ENCODE data around the gene PARP1. TPM values are rescaled to one million over a fixed set of nuclear protein-coding genes. Genes with fewer than 3 reads are reported as not detected.
A peak's percentile ranks its signal among the peaks of the same experiment; 100 is the strongest.

PARP1 gene
- total RNA-seq (180 and 187 TPM in 2 replicates), polyA plus RNA-seq (116 and 118 TPM in 2 replicates), polyA minus RNA-seq (185 and 248 TPM in 2 replicates)
- 187 TPM for total RNA-seq (2013)

- under 1% methylated on average over 89 of the region's 90 CpGs for WGBS (ENCODE audit: insufficient coverage)
- peaks cover 43% of the 10 kb centered on the region for H3K4me1 Mint-ChIP-seq
- Histone ChIP-seq H3K79me2 (ENCODE audit: control insufficient read depth, insufficient read depth, low read length) (peaks cover 45% of the 10 kb centered on the region), H3K4me1 (ENCODE audit: control insufficient read depth in 2 of 2, insufficient read depth in 2 of 2, low read length in 2 of 2) (peaks cover 45 to 46% of the 10 kb centered on the region in 2 donors), H3K27ac (ENCODE audit: low read length in 2 of 2) (peak within 1 kb of the TSS; percentile 78 to 88), H3K4me3 (ENCODE audit: control extremely low read depth in 1 of 5, extremely low read depth in 1 of 5, insufficient read depth in 1 of 5, low read depth in 2 of 5, low read length in 4 of 5) (peak within 1 kb of the TSS; percentile 81 to 95 (median 83)), H2AFZ (ENCODE audit: insufficient read depth, low read depth, low read length, poor library complexity, severe bottlenecking) (peak within 1 kb of the TSS; percentile 79), H3K9me3 (ENCODE audit: control extremely low read depth in 1 of 3, control insufficient read depth in 2 of 3, insufficient read depth in 1 of 3, low read length in 2 of 3) (peaks cover 0 to 6% (median 0%) of the 10 kb centered on the region in 3 donors), H3K36me3 (replicated peaks in 1 of 2; ENCODE audit: control extremely low read depth in 1 of 2, control insufficient read depth in 1 of 2, extremely low read depth in 1 of 2, insufficient read depth in 2 of 2, low read length in 1 of 2) (peaks cover 0 to 5% of the 10 kb centered on the region in 2 experiments), H4K20me1 (ENCODE audit: control insufficient read depth, insufficient read depth, low read length, poor library complexity, severe bottlenecking) (peaks cover 39% of the 10 kb centered on the region), H3K4me2 (replicated peaks; ENCODE audit: low read depth, low read length, poor library complexity, severe bottlenecking) (peak within 1 kb of the TSS; percentile 75), H3K27me3 (replicated peaks in 1 of 4; ENCODE audit: control extremely low read depth in 1 of 4, control insufficient read depth in 3 of 4, insufficient read depth in 4 of 4, low read length in 3 of 4) (no peaks in the 10 kb centered on the region), H3K9ac (ENCODE audit: low read length) (peak within 1 kb of the TSS; percentile 83)
- intact Hi-C loops (cut with micrococcal nuclease), result loop anchor here (1.0 to 5.0 kb wide), 11 partner anchors 37 to 980 kb away; partner anchors contain the start of genes ACBD3, H3-3A, LBR and SDE2
- H3K9me3 Mint-ChIP-seq (ENCODE audit: insufficient read depth), result no peaks in the 10 kb centered on the region
- no peaks in the 10 kb centered on the region for H3K27me3 Mint-ChIP-seq
- peak; percentile 83 for ATAC-seq (ENCODE audit: low read depth)
- peak within 1 kb of the TSS; percentile 93 for H3K27ac Mint-ChIP-seq
- ChIA-PET CTCF (interaction anchor here (0.6 to 4.3 kb wide), 39 partner anchors 9 to 630 kb away, joined by 3 to 36 read pairs (median 4); partner anchors contain the start of genes COQ8A, LIN9, MIXL1 and SRP9), POLR2A (interaction anchor here (0.6 to 2.2 kb wide), 13 partner anchors 24 to 531 kb away, joined by 3 to 11 read pairs (median 4); partner anchors contain the start of gene SDE2)
- H3K4me3 Mint-ChIP-seq, result peak within 1 kb of the TSS; percentile 91
- peak; percentile 94 for DNase-seq
- TF ChIP-seq CTCF (IDR thresholded peaks at IDR 0.05), result peak; percentile 88
- no peak for TF ChIP-seq EZH2 (IDR thresholded peaks at IDR 0.05; ENCODE audit: borderline replicate concordance, insufficient read depth, low read depth, low read length, poor library complexity, severe bottlenecking)
Measured at GRCh38 chr1:226407497-226408284, at the start of gene PARP1. Gene PARP1 (minus strand): TSS chr1:226408093. CDS start chr1:226407929, 164 bp downstream.
